PC-3 (cell line): ENCODE data around the gene THUMPD2.

ENCODE experiments used
- EZH2 ChIP-seq: fragments of 300-600 bp; sonication (generic); IDR thresholded peaks from one replicate; pipeline ENCODE4 v1.6.1; 2017; ENCODE audit warnings: antibody characterized with exemption, mild to moderate bottlenecking, low read length; ENCODE audit not compliant: unreplicated experiment
- EZH2phosphoT487 ChIP-seq: fragments of 300-600 bp; sonication (generic); IDR thresholded peaks from 2 replicates; pipeline ENCODE4 v1.6.1; 2018; ENCODE audit warnings: mild to moderate bottlenecking, antibody characterized with exemption, low read length, borderline replicate concordance
- TF ChIP-seq, protein P1 (sequence below): fragments of 300-600 bp; sonication (generic); conservative IDR thresholded peaks from 2 replicates; pipeline ENCODE4 v1.5.1; 2017; ENCODE audit warnings: antibody characterized with exemption, low read depth, mild to moderate bottlenecking, low read length

DNA sequence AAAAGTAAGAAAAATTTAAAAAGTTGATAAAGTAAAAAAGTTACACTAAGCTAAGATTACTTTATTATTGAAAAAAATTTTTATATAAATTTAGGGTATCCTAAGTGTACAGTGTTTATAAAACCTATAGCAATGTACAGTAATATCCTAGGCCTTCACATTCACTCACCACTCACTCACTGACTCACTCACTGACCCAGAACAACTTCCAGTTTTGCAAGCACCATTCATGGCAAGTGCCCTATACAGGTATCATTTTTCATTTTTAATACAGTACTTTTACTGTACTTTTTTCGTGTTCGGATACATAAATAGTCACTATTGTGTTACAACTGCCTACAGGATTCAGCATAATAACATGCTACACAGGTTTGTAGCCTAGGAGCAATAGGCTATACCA lies 8.9 kb upstream of the THUMPD2 start:
- TF ChIP-seq EZH2 = no peak
- TF ChIP-seq, protein P1, sequence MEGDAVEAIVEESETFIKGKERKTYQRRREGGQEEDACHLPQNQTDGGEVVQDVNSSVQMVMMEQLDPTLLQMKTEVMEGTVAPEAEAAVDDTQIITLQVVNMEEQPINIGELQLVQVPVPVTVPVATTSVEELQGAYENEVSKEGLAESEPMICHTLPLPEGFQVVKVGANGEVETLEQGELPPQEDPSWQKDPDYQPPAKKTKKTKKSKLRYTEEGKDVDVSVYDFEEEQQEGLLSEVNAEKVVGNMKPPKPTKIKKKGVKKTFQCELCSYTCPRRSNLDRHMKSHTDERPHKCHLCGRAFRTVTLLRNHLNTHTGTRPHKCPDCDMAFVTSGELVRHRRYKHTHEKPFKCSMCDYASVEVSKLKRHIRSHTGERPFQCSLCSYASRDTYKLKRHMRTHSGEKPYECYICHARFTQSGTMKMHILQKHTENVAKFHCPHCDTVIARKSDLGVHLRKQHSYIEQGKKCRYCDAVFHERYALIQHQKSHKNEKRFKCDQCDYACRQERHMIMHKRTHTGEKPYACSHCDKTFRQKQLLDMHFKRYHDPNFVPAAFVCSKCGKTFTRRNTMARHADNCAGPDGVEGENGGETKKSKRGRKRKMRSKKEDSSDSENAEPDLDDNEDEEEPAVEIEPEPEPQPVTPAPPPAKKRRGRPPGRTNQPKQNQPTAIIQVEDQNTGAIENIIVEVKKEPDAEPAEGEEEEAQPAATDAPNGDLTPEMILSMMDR = no peak
- TF ChIP-seq EZH2phosphoT487 = no peak
